H1 (cell line): Measurements from ENCODE around the gene STARD3. TPM values are rescaled to one million over a fixed set of nuclear protein-coding genes. Genes with fewer than 3 reads are reported as not detected.

Experiments used
- BACH1 ChIP-seq: IDR thresholded peaks from 2 replicates; pipeline ENCODE4 v1.6.1; 2012; ENCODE audit warnings: low read length, improper control_type of control experiment
- EP300 ChIP-seq, 2 experiments: IDR thresholded peaks; 1 replicate in 1 of 2; 2 replicates in 1 of 2; pipeline ENCODE4 v1.6.1; 2011 to 2012; ENCODE audit warnings: low read depth in 2 of 2, low read length in 2 of 2, mild to moderate bottlenecking in 2 of 2, borderline replicate concordance in 1 of 2, inconsistent platforms in 1 of 2, moderate library complexity in 1 of 2
- GABPA ChIP-seq: IDR thresholded peaks from 2 replicates; pipeline ENCODE4 v1.6.1; 2011; ENCODE audit warnings: mild to moderate bottlenecking, low read length, moderate library complexity, borderline replicate concordance; ENCODE audit not compliant: insufficient read depth
- KDM4A ChIP-seq: IDR thresholded peaks from one replicate; pipeline ENCODE4 v1.7.1; 2012; ENCODE audit warnings: low read depth, mild to moderate bottlenecking, moderate library complexity, low read length, inconsistent platforms; ENCODE audit not compliant: severe bottlenecking
- RAD21 ChIP-seq, 2 experiments: IDR thresholded peaks in 1 of 2; conservative IDR thresholded peaks in 1 of 2; 2 replicates each; pipeline ENCODE4 v1.6.1; 2011; ENCODE audit warnings: low read depth in 2 of 2, low read length in 2 of 2, improper control_type of control experiment in 1 of 2, inconsistent platforms in 1 of 2, mild to moderate bottlenecking in 1 of 2, moderate library complexity in 1 of 2
- RXRA ChIP-seq: IDR thresholded peaks from 2 replicates; pipeline ENCODE4 v1.6.1; 2011; ENCODE audit warnings: low read depth, mild to moderate bottlenecking, low read length, moderate library complexity; ENCODE audit not compliant: insufficient read depth
- polyA plus RNA-seq, 7 experiments: library from polyadenylated mRNA; depleted of rRNA in 3 of 7; stranded (reverse) in 5 of 7; unstranded in 2 of 7; fragments of >200 nt in 5 of 7; fragments of 200-250 nt in 2 of 7; gene quantifications; 1 replicate in 5 of 7; 2 replicates in 1 of 7; 4 replicates in 1 of 7; pipeline versions ENCODE4 v1.2.1 to v1.2.3, GENCODE V29; 2011 to 2013; ENCODE audit warnings: missing spikeins in 2 of 7, mixed read lengths in 2 of 7
- total RNA-seq: library from RNA; stranded (reverse); fragmentation: NEBNext Ultra II Directional; extraction: Animal tissue kit (Norgen Biotek cat#: 25700); gene quantifications from 2 replicates; pipeline ENCODE4 v1.2.1, GENCODE V29; 2021

STARD3 gene
- total and polyA plus RNA-seq, 2 of the 8 experiments (the other 6 are each of a cell fraction or from before 2014, with no cell fraction given) = 47.6 to 80.3 TPM

DNA sequence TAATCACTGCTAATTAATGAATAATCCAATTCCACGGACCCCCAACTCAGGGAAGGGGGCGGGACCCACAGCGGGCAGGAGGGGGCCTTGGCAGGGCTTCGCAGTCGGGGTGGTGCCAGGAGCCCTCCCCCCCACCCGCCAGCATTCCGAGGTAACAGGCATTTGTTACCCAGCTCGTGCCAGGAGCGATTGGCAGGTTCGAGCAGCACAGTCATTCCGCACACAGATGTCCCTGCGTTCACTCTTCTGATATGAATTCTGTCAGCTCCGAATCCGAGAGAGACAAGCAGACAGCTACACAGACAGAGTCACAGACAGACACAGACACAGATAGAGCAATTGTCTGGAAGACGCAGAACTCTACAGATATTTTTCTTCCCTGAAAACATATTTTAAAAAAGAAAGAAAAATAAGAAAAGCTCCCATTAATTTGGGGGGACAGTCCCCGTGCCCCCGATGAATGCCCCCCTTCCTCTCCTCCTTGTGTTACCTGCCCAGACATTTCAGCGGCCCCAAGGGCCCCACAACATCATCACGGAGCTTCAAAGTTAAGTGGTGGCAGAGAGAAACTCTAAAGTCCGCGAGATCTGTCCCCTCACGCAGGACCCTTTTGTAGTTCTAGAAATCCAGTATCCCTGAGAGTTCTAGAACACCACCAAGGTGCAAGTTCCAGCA lies 39.4 kb upstream of the STARD3 start (continued):
- no peak for TF ChIP-seq KDM4A
- no peak for TF ChIP-seq RAD21 (IDR thresholded peaks at IDR 0.05 in 1 of 2, conservative IDR thresholded peaks at IDR 0.05 in 1 of 2; ENCODE audit: low read depth in 2 of 2, low read length in 2 of 2)
- no peak for TF ChIP-seq EP300 (IDR thresholded peaks at IDR 0.05; ENCODE audit: borderline replicate concordance in 1 of 2, low read depth in 2 of 2, low read length in 2 of 2)
- TF ChIP-seq BACH1 = no peak
- no peak for TF ChIP-seq GABPA
- TF ChIP-seq RXRA = no peak
- TF ChIP-seq, all 59 proteins: peak for 0
